Right lobe of liver (tissue), 6 donors: ENCODE results near the gene KCNJ5. TPM values are rescaled to one million over a fixed set of nuclear protein-coding genes. Genes with fewer than 3 reads are reported as not detected.

ENCODE experiments used
- ATAC-seq, 4 donors: fragments of 200-7000 bp; cut with Tn5 transposase; one replicate each; pipeline ENCODE4 v1.9.1; 2020; ENCODE audit warnings: mild to moderate bottlenecking in 4 of 4, moderate library complexity in 4 of 4
- DNase-seq, 3 donors: peaks; one replicate each; pipeline ENCODE4 v3.0.0-alpha.2; 2020
- H3K27ac ChIP-seq, 3 donors: fragments of 200-600 bp; one replicate each; pipeline ENCODE4 v1.8.0; 2022
- H3K27me3 ChIP-seq, 2 donors: fragments of 200-600 bp; one replicate each; pipeline ENCODE4 v1.8.0; 2022
- H3K36me3 ChIP-seq, 4 donors: fragments of 200-600 bp; sonication (generic) in 1 of 4; one replicate each; pipeline versions ENCODE4 v1.5.1 to v1.8.0; 2017 to 2022; ENCODE audit warnings: control low read depth in 1 of 4
- H3K4me1 ChIP-seq, 4 donors: fragments of 200-600 bp; sonication (generic) in 1 of 4; one replicate each; pipeline versions ENCODE4 v1.5.1 to v1.8.0; 2017 to 2022; ENCODE audit warnings: control low read depth in 1 of 4
- H3K4me3 ChIP-seq, 3 donors: fragments of 200-600 bp; one replicate each; pipeline ENCODE4 v1.8.0; 2022
- H3K9me3 ChIP-seq, 4 donors: fragments of 200-600 bp; sonication (generic) in 1 of 4; one replicate each; pipeline versions ENCODE4 v1.5.1 to v1.8.0; 2017 to 2022; ENCODE audit warnings: control low read depth in 1 of 4
- CTCF ChIP-seq, 4 donors: fragments of 200-600 bp in 3 of 4; fragments of 450-650 bp in 1 of 4; IDR thresholded peaks; one replicate each; pipeline versions ENCODE4 v1.5.1 to v1.8.0; 2016 to 2022; ENCODE audit warnings: antibody characterized with exemption in 4 of 4, mild to moderate bottlenecking in 2 of 4
- POLR2A ChIP-seq: fragments of 450-650 bp; IDR thresholded peaks from one replicate; pipeline ENCODE4 v1.6.1; 2017; ENCODE audit warnings: antibody characterized with exemption, mild to moderate bottlenecking
- WGBS: methylation state at CpG from one replicate; pipeline ENCODE4 v1.1.6; 2018; ENCODE audit warnings: low coverage, low lambda C conversion rate; ENCODE audit not compliant: insufficient coverage; ENCODE audit errors: missing lambda C conversion rate; 5-methylcytosine and 5-hydroxymethylcytosine counted together
- intact Hi-C, 2 donors: fragments of 100-400 bp; cut with DNase I; formaldehyde crosslinking; loops; one replicate each; pipeline versions ENCODE4 v1.11.2 to v1.14.1; 2022
- total RNA-seq, 6 experiments: library from RNA; depleted of rRNA in 2 of 6; stranded (reverse); fragments of >200 nt in 2 of 6; fragmentation: NEBNext Ultra II Directional in 3 of 6; extraction: Animal tissue kit (Norgen Biotek cat#: 25700) in 3 of 6; gene quantifications; one replicate each; pipeline versions ENCODE4 v1.1.0 to v1.2.4, GENCODE V29; 2016 to 2023
- donor health status: DM: no; HTN: yes; CAD: no.
- donor health status: DM: no; HTN: no; CAD: no.
- donor health status: DM: no; HTN: no; CAD: no.
- donor health status: DM: no; HTN: yes; CAD: no.
- donor health status: DM: no; HTN: yes; CAD: no.

Gene KCNJ5
- total RNA-seq, 6 experiments from 2014 or later, result 0.05 to 0.80 (median 0.11) TPM

- 78% methylated on average over 11 of the region's 16 CpGs for WGBS
Observed at GRCh38 chr11:128953151-128953550, 62.0 kb downstream of the KCNJ5 start.

GRCh38 chr11:128955636-128956035, 64.5 kb downstream of the KCNJ5 start:
- WGBS, result 37% methylated on average over 3 of the region's 3 CpGs
- Histone ChIP-seq H3K4me1 (peaks cover 0 to 2% (median 0%) of the 10 kb centered on the region in 4 donors), H3K27ac (no peak overlapping the region), H3K4me3 (no peak overlapping the region), H3K36me3 (no peaks in the 10 kb centered on the region), H3K9me3 (no peaks in the 10 kb centered on the region), H3K27me3 (no peaks in the 10 kb centered on the region)
- no peak for ATAC-seq
- intact Hi-C loops, result loop anchor here (5.0 kb wide), 1 partner anchor 68 kb away; no protein-coding TSS in a partner anchor
- TF ChIP-seq CTCF (IDR thresholded peaks at IDR 0.05), result no peak
- TF ChIP-seq POLR2A, result no peak
- DNase-seq, result no peak

More at GRCh38 chr11:128953151-128953550, 62.0 kb downstream of the KCNJ5 start:
- no peaks in the 10 kb centered on the region for H3K36me3 ChIP-seq
- TF ChIP-seq CTCF (IDR thresholded peaks at IDR 0.05) (no peak), POLR2A (no peak)
- intact Hi-C loops, result no loop called here
- H3K27ac ChIP-seq, result no peak overlapping the region
- DNase-seq (no peak), ATAC-seq (no peak)
- peaks cover 0 to 12% (median 5%) of the 10 kb centered on the region in 4 donors for H3K4me1 ChIP-seq
- no peaks in the 10 kb centered on the region for H3K27me3 ChIP-seq
- no peak overlapping the region for H3K4me3 ChIP-seq
- no peaks in the 10 kb centered on the region for H3K9me3 ChIP-seq

- intact Hi-C loops, result loop anchor here (5.0 kb wide), 1 partner anchor 69 kb away; no protein-coding TSS in a partner anchor
Observed at GRCh38 chr11:128956401-128957201, 65.4 kb downstream of the KCNJ5 start.

GRCh38 chr11:128957202-128957482, 66.0 kb downstream of the KCNJ5 start:
- ATAC-seq (peak in 1 of 4 donors; percentile 24), DNase-seq (no peak)
- 85% methylated on average over 2 of the region's 8 CpGs for WGBS
- H3K27me3 ChIP-seq, result no peaks in the 10 kb centered on the region
- H3K36me3 ChIP-seq, result no peaks in the 10 kb centered on the region
- no peak overlapping the region for H3K27ac ChIP-seq
- intact Hi-C loops, result loop anchor here (5.0 kb wide), 1 partner anchor 70 kb away; no protein-coding TSS in a partner anchor
- TF ChIP-seq CTCF (IDR thresholded peaks at IDR 0.05) (no peak), POLR2A (no peak)
- no peak overlapping the region for H3K4me3 ChIP-seq
- H3K4me1 ChIP-seq, result peaks cover 0 to 2% (median 0%) of the 10 kb centered on the region in 4 donors
- no peaks in the 10 kb centered on the region for H3K9me3 ChIP-seq

More at GRCh38 chr11:128956401-128957201, 65.4 kb downstream of the KCNJ5 start:
- no peaks in the 10 kb centered on the region for H3K27me3 ChIP-seq
- WGBS, result 44% methylated on average over 6 of the region's 8 CpGs
- no peaks in the 10 kb centered on the region for H3K36me3 ChIP-seq
- DNase-seq (no peak), ATAC-seq (peak; percentile 90 to 96 (median 92))
- no peaks in the 10 kb centered on the region for H3K9me3 ChIP-seq
- TF ChIP-seq POLR2A, result no peak
- peak; percentile 72 to 88 (median 74) for TF ChIP-seq CTCF (IDR thresholded peaks at IDR 0.05)
- no peak overlapping the region for H3K27ac ChIP-seq
- H3K4me3 ChIP-seq, result no peak overlapping the region
- H3K4me1 ChIP-seq, result peaks cover 0 to 2% (median 0%) of the 10 kb centered on the region in 4 donors
